Measurements from ENCODE around the gene MAPRE2.

- TF ChIP-seq CTCF (IDR thresholded peaks at IDR 0.05; ENCODE audit: low read depth, low read length) (no peak), EZH2phosphoT487 (IDR thresholded peaks at IDR 0.05; ENCODE audit: low read depth) (no peak)
Observed at GRCh38 chr18:35045121-35045520, 3.9 kb downstream of the MAPRE2 start.
